ENCODE measurements around the gene DISP3. TPM values are rescaled to one million over a fixed set of nuclear protein-coding genes. Genes with fewer than 3 reads are reported as not detected.

DISP3 gene
- total RNA-seq, 3 donors from 2014 or later (not counting 1 experiment from before 2014, with no cell fraction given) = 0.24 to 0.68 (median 0.60) TPM

GRCh38 chr1:11562664-11563063 is 83.7 kb downstream of the DISP3 start:
- no peaks in the 10 kb centered on the region for H3K36me3 Mint-ChIP-seq
- Histone ChIP-seq H3K4me1 (ENCODE audit: control insufficient read depth, insufficient read depth, low read length) (no peaks in the 10 kb centered on the region), H3K27me3 (ENCODE audit: control insufficient read depth, insufficient read depth, low read length) (peaks cover 6% of the 10 kb centered on the region), H3K27ac (ENCODE audit: low read length) (no peak overlapping the region), H3K9me3 (ENCODE audit: control insufficient read depth, insufficient read depth, low read length) (no peaks in the 10 kb centered on the region), H3K4me3 (ENCODE audit: low read length) (no peak overlapping the region), H3K36me3 (ENCODE audit: control insufficient read depth, insufficient read depth, low read length) (no peaks in the 10 kb centered on the region)
- no peaks in the 10 kb centered on the region for H3K4me1 Mint-ChIP-seq
- WGBS (ENCODE audit: insufficient coverage) = 91% methylated on average over 5 of the region's 6 CpGs
- H3K27me3 Mint-ChIP-seq (ENCODE audit: low read depth in 2 of 2) = peaks cover 13 to 28% of the 10 kb centered on the region in 2 donors
- no peak overlapping the region for H3K4me3 Mint-ChIP-seq
- no peak overlapping the region for H3K27ac Mint-ChIP-seq
- intact Hi-C loops (cut with micrococcal nuclease) = no loop called here
- no peaks in the 10 kb centered on the region for H3K9me3 Mint-ChIP-seq
- ATAC-seq (no peak), DNase-seq (no peak)
- TF ChIP-seq CTCF (IDR thresholded peaks at IDR 0.05) = no peak

- no peak overlapping the region for H3K4me3 ChIP-seq (ENCODE audit: low read length)
- TF ChIP-seq CTCF (IDR thresholded peaks at IDR 0.05) = no peak
- Mint-ChIP-seq H3K36me3 (no peaks in the 10 kb centered on the region), H3K4me1 (no peaks in the 10 kb centered on the region), H3K4me3 (no peak overlapping the region), H3K27me3 (ENCODE audit: low read depth in 2 of 2) (peaks cover 6 to 22% of the 10 kb centered on the region in 2 donors), H3K9me3 (no peaks in the 10 kb centered on the region), H3K27ac (no peak overlapping the region)
- no peaks in the 10 kb centered on the region for H3K9me3 ChIP-seq (ENCODE audit: control insufficient read depth, insufficient read depth, low read length)
- no peaks in the 10 kb centered on the region for H3K4me1 ChIP-seq (ENCODE audit: control insufficient read depth, insufficient read depth, low read length)
- no peaks in the 10 kb centered on the region for H3K36me3 ChIP-seq (ENCODE audit: control insufficient read depth, insufficient read depth, low read length)
- ATAC-seq (no peak), DNase-seq (no peak)
- H3K27me3 ChIP-seq (ENCODE audit: control insufficient read depth, insufficient read depth, low read length) = peaks cover 6% of the 10 kb centered on the region
- intact Hi-C loops (cut with micrococcal nuclease) = no loop called here
- WGBS (ENCODE audit: insufficient coverage) = 11% methylated on average over 14 of the region's 14 CpGs
- H3K27ac ChIP-seq (ENCODE audit: low read length) = no peak overlapping the region
Observed at GRCh38 chr1:11563560-11564069, 84.7 kb downstream of the DISP3 start.

DNA sequence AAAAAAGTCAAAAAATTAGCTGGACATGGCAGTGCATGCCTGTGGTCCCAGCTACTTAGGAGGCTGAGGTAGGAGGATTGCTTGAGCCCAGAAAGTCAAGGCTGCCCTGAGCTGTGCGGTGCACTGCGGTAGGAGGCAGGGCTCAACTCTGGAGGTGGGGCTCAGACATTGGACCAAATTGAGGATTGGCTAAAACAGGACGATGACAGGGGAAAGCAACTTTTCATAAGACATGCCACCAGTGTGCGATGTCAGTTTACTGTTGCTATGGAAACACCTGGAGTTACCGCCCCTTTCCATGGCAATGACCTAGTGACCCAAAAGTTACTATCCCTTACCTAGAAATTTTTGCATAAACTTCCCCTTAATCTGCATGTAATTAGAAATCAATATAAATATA is 85.3 kb downstream of the DISP3 start:
- intact Hi-C loops (cut with micrococcal nuclease) = no loop called here
- H3K36me3 ChIP-seq (ENCODE audit: control insufficient read depth, insufficient read depth, low read length) = no peaks in the 10 kb centered on the region
- no peak overlapping the region for H3K4me3 ChIP-seq (ENCODE audit: low read length)
- H3K27me3 ChIP-seq (ENCODE audit: control insufficient read depth, insufficient read depth, low read length) = peaks cover 3% of the 10 kb centered on the region
- Mint-ChIP-seq H3K27ac (no peak overlapping the region), H3K9me3 (no peaks in the 10 kb centered on the region), H3K4me1 (no peaks in the 10 kb centered on the region), H3K36me3 (no peaks in the 10 kb centered on the region), H3K27me3 (ENCODE audit: low read depth in 2 of 2) (peaks cover 4 to 18% of the 10 kb centered on the region in 2 donors), H3K4me3 (no peak overlapping the region)
- WGBS (ENCODE audit: insufficient coverage) = 96% methylated on average over 5 of the region's 5 CpGs
- DNase-seq (no peak), ATAC-seq (no peak)
- H3K9me3 ChIP-seq (ENCODE audit: control insufficient read depth, insufficient read depth, low read length) = no peaks in the 10 kb centered on the region
- H3K27ac ChIP-seq (ENCODE audit: low read length) = no peak overlapping the region
- no peaks in the 10 kb centered on the region for H3K4me1 ChIP-seq (ENCODE audit: control insufficient read depth, insufficient read depth, low read length)
- TF ChIP-seq CTCF (IDR thresholded peaks at IDR 0.05) = no peak

All from natural killer cell (primary cell).